Activated T-cell treated with anti-CD3 and anti-CD28 coated beads, Interleukin-2, amount 50 U/mL, for 4 hours (primary cell): ENCODE data around the gene CEACAM7. TPM values are rescaled to one million over a fixed set of nuclear protein-coding genes. Genes with fewer than 3 reads are reported as not detected.

Experiments
- ATAC-seq, 2 donors: fragments of 200-7000 bp; cut with Tn5 transposase; one replicate each; pipeline ENCODE4 v1.10.0; 2021
- DNase-seq: peaks from one replicate; pipeline ENCODE4 v3.0.0-alpha.2; 2020
- H3K27me3 Mint-ChIP-seq: one replicate; pipeline ENCODE4 v1.8.0; 2021; ENCODE audit warnings: low read depth, mixed read lengths
- H3K36me3 Mint-ChIP-seq: one replicate; pipeline ENCODE4 v1.8.0; 2022; ENCODE audit warnings: mixed read lengths; ENCODE audit not compliant: insufficient read depth
- H3K4me1 Mint-ChIP-seq: one replicate; pipeline ENCODE4 v1.8.0; 2021; ENCODE audit warnings: low read depth, mixed read lengths
- H3K4me3 Mint-ChIP-seq: one replicate; pipeline ENCODE4 v1.8.0; 2021; ENCODE audit warnings: mild to moderate bottlenecking, moderate library complexity, mixed read lengths
- H3K9me3 Mint-ChIP-seq: one replicate; pipeline ENCODE4 v1.8.0; 2021; ENCODE audit warnings: mixed read lengths
- total RNA-seq, 3 donors: library from RNA; stranded (reverse); gene quantifications; one replicate each; pipeline ENCODE4 v1.2.1, GENCODE V29; 2021

CEACAM7 gene
- total RNA-seq, 3 donors from 2014 or later: 0.25 TPM; not detected in 2

GRCh38 chr19:41706741-41707501 lies 18.9 kb upstream of the CEACAM7 start:
- Mint-ChIP-seq H3K27me3 (peaks cover 44% of the 10 kb centered on the region), H3K4me3 (peak overlapping the region; percentile 69), H3K36me3 (no peaks in the 10 kb centered on the region), H3K9me3 (no peaks in the 10 kb centered on the region), H3K4me1 (no peaks in the 10 kb centered on the region)
- ATAC-seq (peak; percentile 92 to 93), DNase-seq (peak; percentile 59)

GRCh38 chr19:41705393-41706174 lies 17.5 kb upstream of the CEACAM7 start:
- no peaks in the 10 kb centered on the region for H3K36me3 Mint-ChIP-seq
- H3K27me3 Mint-ChIP-seq: peaks cover 43% of the 10 kb centered on the region
- DNase-seq (peak; percentile 15), ATAC-seq (no peak)
- H3K9me3 Mint-ChIP-seq: no peaks in the 10 kb centered on the region
- H3K4me3 Mint-ChIP-seq: no peak overlapping the region
- H3K4me1 Mint-ChIP-seq: no peaks in the 10 kb centered on the region

DNA sequence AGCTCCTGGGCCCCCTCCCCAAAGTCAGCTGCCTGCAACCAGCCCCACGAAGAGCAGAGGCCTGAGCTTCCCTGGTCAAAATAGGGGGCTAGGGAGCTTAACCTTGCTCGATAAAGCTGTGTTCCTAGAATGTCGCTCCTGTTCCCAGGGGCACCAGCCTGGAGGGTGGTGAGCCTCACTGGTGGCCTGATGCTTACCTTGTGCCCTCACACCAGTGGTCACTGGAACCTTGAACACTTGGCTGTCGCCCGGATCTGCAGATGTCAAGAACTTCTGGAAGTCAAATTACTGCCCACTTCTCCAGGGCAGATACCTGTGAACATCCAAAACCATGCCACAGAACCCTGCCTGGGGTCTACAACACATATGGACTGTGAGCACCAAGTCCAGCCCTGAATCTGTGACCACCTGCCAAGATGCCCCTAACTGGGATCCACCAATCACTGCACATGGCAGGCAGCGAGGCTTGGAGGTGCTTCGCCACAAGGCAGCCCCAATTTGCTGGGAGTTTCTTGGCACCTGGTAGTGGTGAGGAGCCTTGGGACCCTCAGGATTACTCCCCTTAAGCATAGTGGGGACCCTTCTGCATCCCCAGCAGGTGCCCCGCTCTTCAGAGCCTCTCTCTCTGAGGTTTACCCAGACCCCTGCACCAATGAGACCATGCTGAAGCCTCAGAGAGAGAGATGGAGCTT lies 15.7 kb upstream of the CEACAM7 start:
- no peaks in the 10 kb centered on the region for H3K9me3 Mint-ChIP-seq
- DNase-seq (no peak), ATAC-seq (no peak)
- H3K27me3 Mint-ChIP-seq: peaks cover 39% of the 10 kb centered on the region
- H3K4me1 Mint-ChIP-seq: no peaks in the 10 kb centered on the region
- no peaks in the 10 kb centered on the region for H3K36me3 Mint-ChIP-seq
- H3K4me3 Mint-ChIP-seq: no peak overlapping the region

DNA sequence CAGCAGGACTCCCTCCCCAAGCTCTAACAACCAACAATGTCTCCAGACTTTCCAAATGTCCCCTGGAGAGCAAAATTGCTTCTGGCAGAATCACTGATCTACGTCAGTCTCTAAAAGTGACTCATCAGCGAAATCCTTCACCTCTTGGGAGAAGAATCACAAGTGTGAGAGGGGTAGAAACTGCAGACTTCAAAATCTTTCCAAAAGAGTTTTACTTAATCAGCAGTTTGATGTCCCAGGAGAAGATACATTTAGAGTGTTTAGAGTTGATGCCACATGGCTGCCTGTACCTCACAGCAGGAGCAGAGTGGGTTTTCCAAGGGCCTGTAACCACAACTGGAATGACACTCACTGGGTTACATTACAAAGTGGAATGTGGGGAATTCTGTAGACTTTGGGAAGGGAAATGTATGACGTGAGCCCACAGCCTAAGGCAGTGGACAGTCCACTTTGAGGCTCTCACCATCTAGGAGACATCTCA lies 14.1 kb upstream of the CEACAM7 start:
- Mint-ChIP-seq H3K4me3 (no peak overlapping the region), H3K27me3 (peaks cover 37% of the 10 kb centered on the region), H3K9me3 (no peaks in the 10 kb centered on the region), H3K36me3 (no peaks in the 10 kb centered on the region), H3K4me1 (no peaks in the 10 kb centered on the region)
- DNase-seq (no peak), ATAC-seq (no peak)

- Mint-ChIP-seq H3K36me3 (no peaks in the 10 kb centered on the region), H3K9me3 (no peaks in the 10 kb centered on the region), H3K4me3 (no peak overlapping the region), H3K27me3 (peaks cover 38% of the 10 kb centered on the region), H3K4me1 (no peaks in the 10 kb centered on the region)
- ATAC-seq: peak in 1 of 2 donors; percentile 21
- DNase-seq: no peak
Measured at GRCh38 chr19:41701401-41702075, 13.5 kb upstream of the CEACAM7 start.

DNA sequence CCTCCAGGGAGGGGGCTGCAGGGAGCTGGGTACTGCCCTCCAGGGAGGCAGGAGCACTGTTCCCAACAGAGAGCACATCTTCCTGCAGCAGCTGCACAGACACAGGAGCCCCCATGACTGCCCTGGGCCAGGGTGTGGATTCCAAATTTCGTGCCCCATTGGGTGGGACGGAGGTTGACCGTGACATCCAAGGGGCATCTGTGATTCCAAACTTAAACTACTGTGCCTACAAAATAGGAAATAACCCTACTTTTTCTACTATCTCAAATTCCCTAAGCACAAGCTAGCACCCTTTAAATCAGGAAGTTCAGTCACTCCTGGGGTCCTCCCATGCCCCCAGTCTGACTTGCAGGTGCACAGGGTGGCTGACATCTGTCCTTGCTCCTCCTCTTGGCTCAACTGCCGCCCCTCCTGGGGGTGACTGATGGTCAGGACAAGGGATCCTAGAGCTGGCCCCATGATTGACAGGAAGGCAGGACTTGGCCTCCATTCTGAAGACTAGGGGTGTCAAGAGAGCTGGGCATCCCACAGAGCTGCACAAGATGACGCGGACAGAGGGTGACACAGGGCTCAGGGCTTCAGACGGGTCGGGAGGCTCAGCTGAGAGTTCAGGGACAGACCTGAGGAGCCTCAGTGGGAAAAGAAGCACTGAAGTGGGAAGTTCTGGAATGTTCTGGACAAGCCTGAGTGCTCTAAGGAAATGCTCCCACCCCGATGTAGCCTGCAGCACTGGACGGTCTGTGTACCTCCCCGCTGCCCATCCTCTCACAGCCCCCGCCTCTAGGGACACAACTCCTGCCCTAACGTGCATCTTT lies 12.5 kb upstream of the CEACAM7 start:
- Mint-ChIP-seq H3K27me3 (peaks cover 38% of the 10 kb centered on the region), H3K36me3 (no peaks in the 10 kb centered on the region), H3K9me3 (no peaks in the 10 kb centered on the region), H3K4me1 (no peaks in the 10 kb centered on the region), H3K4me3 (no peak overlapping the region)
- DNase-seq (no peak), ATAC-seq (no peak)

DNA sequence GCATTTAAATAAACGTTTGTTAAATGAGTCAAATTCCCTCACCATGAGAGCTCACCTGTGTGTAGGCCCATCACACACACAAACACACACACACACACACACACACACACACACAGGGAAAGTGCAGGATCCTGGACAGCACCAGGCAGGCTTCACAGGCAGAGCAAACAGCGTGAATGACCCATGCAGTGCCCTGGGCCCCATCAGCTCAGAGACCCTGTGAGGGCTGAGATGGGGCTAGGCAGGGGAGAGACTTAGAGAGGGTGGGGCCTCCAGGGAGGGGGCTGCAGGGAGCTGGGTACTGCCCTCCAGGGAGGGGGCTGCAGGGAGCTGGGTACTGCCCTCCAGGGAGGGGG lies 11.9 kb upstream of the CEACAM7 start:
- Mint-ChIP-seq H3K4me3 (no peak overlapping the region), H3K4me1 (no peaks in the 10 kb centered on the region), H3K27me3 (peaks cover 35% of the 10 kb centered on the region), H3K9me3 (no peaks in the 10 kb centered on the region), H3K36me3 (no peaks in the 10 kb centered on the region)
- DNase-seq (no peak), ATAC-seq (no peak)

DNA sequence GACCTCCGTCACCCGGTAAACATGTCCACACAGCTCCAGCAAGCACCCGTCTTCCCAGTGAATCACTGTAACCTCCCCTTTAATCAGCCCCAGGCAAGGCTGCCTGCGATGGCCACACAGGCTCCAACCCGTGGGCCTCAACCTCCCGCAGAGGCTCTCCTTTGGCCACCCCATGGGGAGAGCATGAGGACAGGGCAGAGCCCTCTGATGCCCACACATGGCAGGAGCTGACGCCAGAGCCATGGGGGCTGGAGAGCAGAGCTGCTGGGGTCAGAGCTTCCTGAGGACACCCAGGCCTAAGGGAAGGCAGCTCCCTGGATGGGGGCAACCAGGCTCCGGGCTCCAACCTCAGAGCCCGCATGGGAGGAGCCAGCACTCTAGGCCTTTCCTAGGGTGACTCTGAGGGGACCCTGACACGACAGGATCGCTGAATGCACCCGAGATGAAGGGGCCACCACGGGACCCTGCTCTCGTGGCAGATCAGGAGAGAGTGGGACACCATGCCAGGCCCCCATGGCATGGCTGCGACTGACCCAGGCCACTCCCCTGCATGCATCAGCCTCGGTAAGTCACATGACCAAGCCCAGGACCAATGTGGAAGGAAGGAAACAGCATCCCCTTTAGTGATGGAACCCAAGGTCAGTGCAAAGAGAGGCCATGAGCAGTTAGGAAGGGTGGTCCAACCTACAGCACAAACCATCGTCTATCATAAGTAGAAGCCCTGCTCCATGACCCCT lies 11.3 kb upstream of the CEACAM7 start:
- Mint-ChIP-seq H3K27me3 (peaks cover 32% of the 10 kb centered on the region), H3K9me3 (no peaks in the 10 kb centered on the region), H3K4me3 (no peak overlapping the region), H3K4me1 (no peaks in the 10 kb centered on the region), H3K36me3 (no peaks in the 10 kb centered on the region)
- no peak for DNase-seq
- no peak for ATAC-seq

DNA sequence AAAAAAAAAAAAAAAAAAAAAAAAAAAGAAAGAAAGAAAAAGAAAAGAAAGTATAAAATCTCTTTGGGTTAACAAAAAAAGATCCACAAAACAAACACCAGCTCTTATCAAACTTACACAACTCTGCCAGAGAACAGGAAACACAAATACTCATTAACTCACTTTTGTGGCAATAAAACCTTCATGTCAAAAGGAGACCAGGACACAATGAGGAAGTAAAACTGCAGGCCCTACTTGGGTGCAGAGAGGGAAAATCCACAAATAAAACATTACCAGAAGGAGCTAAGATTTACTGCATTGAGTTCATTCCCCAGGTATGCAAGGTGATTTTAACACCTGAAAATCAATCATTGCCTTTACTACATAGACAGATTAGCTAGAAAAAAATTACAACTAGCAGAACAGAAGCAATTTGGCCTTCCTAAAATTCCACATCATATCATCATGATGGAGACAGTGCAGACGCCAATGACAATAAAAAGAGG lies 10.7 kb upstream of the CEACAM7 start:
- H3K27me3 Mint-ChIP-seq: peaks cover 31% of the 10 kb centered on the region
- no peaks in the 10 kb centered on the region for H3K4me1 Mint-ChIP-seq
- no peak for ATAC-seq
- no peak for DNase-seq
- no peaks in the 10 kb centered on the region for H3K36me3 Mint-ChIP-seq
- H3K4me3 Mint-ChIP-seq: no peak overlapping the region
- H3K9me3 Mint-ChIP-seq: no peaks in the 10 kb centered on the region

DNA sequence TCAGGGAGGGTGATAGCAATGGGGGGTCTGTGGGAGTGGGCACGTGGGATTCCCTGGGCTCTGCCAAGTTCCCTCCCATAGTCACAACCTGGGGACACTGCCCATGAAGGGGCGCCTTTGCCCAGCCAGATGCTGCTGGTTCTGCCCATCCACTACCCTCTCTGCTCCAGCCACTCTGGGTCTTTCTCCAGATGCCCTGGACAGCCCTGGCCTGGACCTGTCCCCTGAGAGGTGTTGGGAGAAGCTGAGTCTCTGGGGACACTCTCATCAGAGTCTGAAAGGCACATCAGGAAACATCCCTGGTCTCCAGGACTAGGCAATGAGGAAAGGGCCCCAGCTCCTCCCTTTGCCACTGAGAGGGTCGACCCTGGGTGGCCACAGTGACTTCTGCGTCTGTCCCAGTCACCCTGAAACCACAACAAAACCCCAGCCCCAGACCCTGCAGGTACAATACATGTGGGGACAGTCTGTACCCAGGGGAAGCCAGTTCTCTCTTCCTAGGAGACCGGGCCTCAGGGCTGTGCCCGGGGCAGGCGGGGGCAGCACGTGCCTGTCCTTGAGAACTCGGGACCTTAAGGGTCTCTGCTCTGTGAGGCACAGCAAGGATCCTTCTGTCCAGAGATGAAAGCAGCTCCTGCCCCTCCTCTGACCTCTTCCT lies 9.3 kb upstream of the CEACAM7 start:
- no peak for DNase-seq
- no peaks in the 10 kb centered on the region for H3K4me1 Mint-ChIP-seq
- H3K4me3 Mint-ChIP-seq: no peak overlapping the region
- H3K27me3 Mint-ChIP-seq: peaks cover 39% of the 10 kb centered on the region
- no peak for ATAC-seq
- peaks cover 11% of the 10 kb centered on the region for H3K9me3 Mint-ChIP-seq
- H3K36me3 Mint-ChIP-seq: no peaks in the 10 kb centered on the region

DNA sequence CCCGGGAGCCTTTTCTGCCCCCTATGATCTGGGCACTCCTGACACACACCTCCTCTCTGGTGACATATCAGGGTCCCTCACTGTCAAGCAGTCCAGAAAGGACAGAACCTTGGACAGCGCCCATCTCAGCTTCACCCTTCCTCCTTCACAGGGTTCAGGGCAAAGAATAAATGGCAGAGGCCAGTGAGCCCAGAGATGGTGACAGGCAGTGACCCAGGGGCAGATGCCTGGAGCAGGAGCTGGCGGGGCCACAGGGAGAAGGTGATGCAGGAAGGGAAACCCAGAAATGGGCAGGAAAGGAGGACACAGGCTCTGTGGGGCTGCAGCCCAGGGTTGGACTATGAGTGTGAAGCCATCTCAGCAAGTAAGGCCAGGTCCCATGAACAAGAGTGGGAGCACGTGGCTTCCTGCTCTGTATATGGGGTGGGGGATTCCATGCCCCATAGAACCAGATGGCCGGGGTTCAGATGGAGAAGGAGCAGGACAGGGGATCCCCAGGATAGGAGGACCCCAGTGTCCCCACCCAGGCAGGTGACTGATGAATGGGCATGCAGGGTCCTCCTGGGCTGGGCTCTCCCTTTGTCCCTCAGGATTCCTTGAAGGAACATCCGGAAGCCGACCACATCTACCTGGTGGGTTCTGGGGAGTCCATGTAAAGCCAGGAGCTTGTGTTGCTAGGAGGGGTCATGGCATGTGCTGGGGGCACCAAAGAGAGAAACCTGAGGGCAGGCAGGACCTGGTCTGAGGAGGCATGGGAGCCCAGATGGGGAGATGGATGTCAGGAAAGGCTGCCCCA lies 8.5 kb upstream of the CEACAM7 start:
- Mint-ChIP-seq H3K4me3 (no peak overlapping the region), H3K9me3 (peaks cover 15% of the 10 kb centered on the region), H3K27me3 (peaks cover 45% of the 10 kb centered on the region), H3K36me3 (no peaks in the 10 kb centered on the region), H3K4me1 (no peaks in the 10 kb centered on the region)
- ATAC-seq (no peak), DNase-seq (no peak)

GRCh38 chr19:41695745-41696144 lies 7.7 kb upstream of the CEACAM7 start:
- no peak for ATAC-seq
- DNase-seq: no peak
- no peaks in the 10 kb centered on the region for H3K36me3 Mint-ChIP-seq
- H3K4me1 Mint-ChIP-seq: no peaks in the 10 kb centered on the region
- no peak overlapping the region for H3K4me3 Mint-ChIP-seq
- peaks cover 15% of the 10 kb centered on the region for H3K9me3 Mint-ChIP-seq
- H3K27me3 Mint-ChIP-seq: peaks cover 52% of the 10 kb centered on the region
